IMR-90 (cell line): ENCODE measurements around the gene VIPR2. TPM values are rescaled to one million over a fixed set of nuclear protein-coding genes. Genes with fewer than 3 reads are reported as not detected.

Experiments used
- ATAC-seq: fragments of 200-7000 bp; cut with Tn5 transposase; 2 replicates; pipeline ENCODE4 v1.9.1; 2020; ENCODE audit warnings: low read depth, mild to moderate bottlenecking, moderate library complexity
- BruUV-seq: library from RNA; stranded (reverse); fragments of 400-500 nt; replicated peaks from 2 replicates; lab custom pipeline; 2021; lab: Mats Ljungman, UMichigan
- CTCF ChIA-PET: fragments of 300-600 bp; formaldehyde crosslinking; extraction: SDS; loops from one replicate; lab custom pipeline; 2021; ENCODE audit warnings: antibody characterized with exemption; lab: Yijun Ruan, JAX
- POLR2A ChIA-PET: fragments of 300-600 bp; sonication (Branson Sonifier 250); formaldehyde crosslinking; loops from one replicate; lab custom pipeline; 2022; ENCODE audit warnings: antibody characterized with exemption; ENCODE audit not compliant: unreplicated experiment; lab: Charles Lee
- DNase-seq: peaks from one replicate; pipeline ENCODE4 v3.0.0; 2013
- H2AFZ ChIP-seq: replicated peaks from 2 replicates; pipeline ENCODE3; 2013; ENCODE audit warnings: low read length, mild to moderate bottlenecking; ENCODE audit not compliant: poor library complexity
- H2AK5ac ChIP-seq: 2 replicates; pipeline ENCODE4 v1.6.1; 2013; ENCODE audit warnings: low read depth, low read length, inconsistent platforms
- H2AK9ac ChIP-seq: replicated peaks from 2 replicates; pipeline ENCODE3; 2013; ENCODE audit warnings: mild to moderate bottlenecking, low read depth, low read length, moderate library complexity; ENCODE audit not compliant: poor library complexity
- H2BK120ac ChIP-seq: 2 replicates; pipeline ENCODE4 v1.6.1; 2013; ENCODE audit warnings: low read depth, low read length, inconsistent platforms
- H2BK15ac ChIP-seq: 3 replicates; pipeline ENCODE4 v1.6.1; 2013; ENCODE audit warnings: low read depth, low read length, inconsistent platforms
- H2BK20ac ChIP-seq: 2 replicates; pipeline ENCODE4 v1.6.1; 2013; ENCODE audit warnings: low read depth, mild to moderate bottlenecking, inconsistent platforms, low read length, moderate library complexity
- H2BK5ac ChIP-seq: 2 replicates; pipeline ENCODE4 v1.6.1; 2013; ENCODE audit warnings: mild to moderate bottlenecking, low read depth, low read length, inconsistent platforms; ENCODE audit not compliant: poor library complexity, severe bottlenecking
- H3K14ac ChIP-seq: replicated peaks from 2 replicates; pipeline ENCODE4 v1.6.1; 2013; ENCODE audit warnings: low read depth, low read length, inconsistent platforms
- H3K18ac ChIP-seq: 2 replicates; pipeline ENCODE4 v1.6.1; 2013; ENCODE audit warnings: low read depth, low read length, control low read depth
- H3K23ac ChIP-seq: 2 replicates; pipeline ENCODE4 v1.6.1; 2013; ENCODE audit warnings: low read depth, low read length, inconsistent platforms
- H3K27ac ChIP-seq: 2 replicates; pipeline ENCODE4 v1.5.1; 2013; ENCODE audit warnings: mild to moderate bottlenecking, control low read depth, low read length; ENCODE audit not compliant: insufficient read depth
- H3K27me3 ChIP-seq: 2 replicates; pipeline ENCODE4 v1.6.1; 2013; ENCODE audit warnings: low read length; ENCODE audit not compliant: control insufficient read depth, insufficient read depth
- H3K36me3 ChIP-seq: 2 replicates; pipeline ENCODE4 v1.6.1; 2013; ENCODE audit warnings: low read length, mixed read lengths; ENCODE audit not compliant: control insufficient read depth, insufficient read depth
- H3K4ac ChIP-seq: 2 replicates; pipeline ENCODE4 v1.6.1; 2013; ENCODE audit warnings: low read depth, low read length, inconsistent platforms
- H3K4me1 ChIP-seq: 2 replicates; pipeline ENCODE4 v1.6.1; 2013; ENCODE audit warnings: low read length, mixed read lengths; ENCODE audit not compliant: control insufficient read depth, insufficient read depth
- H3K4me2 ChIP-seq: 2 replicates; pipeline ENCODE4 v1.6.1; 2013; ENCODE audit warnings: low read depth, mild to moderate bottlenecking, control low read depth, low read length, moderate library complexity
- H3K4me3 ChIP-seq: 2 replicates; pipeline ENCODE4 v1.5.1; 2013; ENCODE audit warnings: low read depth, mild to moderate bottlenecking, control low read depth, low read length, moderate library complexity; ENCODE audit not compliant: insufficient read depth
- H3K56ac ChIP-seq: 2 replicates; pipeline ENCODE4 v1.6.1; 2013; ENCODE audit warnings: low read length, inconsistent platforms; ENCODE audit not compliant: insufficient read depth; ENCODE audit errors: extremely low read depth
- H3K79me1 ChIP-seq, 2 experiments: 2 replicates each; pipeline ENCODE4 v1.6.1; 2013; ENCODE audit warnings: low read length in 2 of 2, inconsistent platforms in 1 of 2, low read depth in 1 of 2
- H3K9ac ChIP-seq: 2 replicates; pipeline ENCODE4 v1.6.1; 2013; ENCODE audit warnings: low read depth, low read length, control low read depth
- H3K9me1 ChIP-seq: 2 replicates; pipeline ENCODE4 v1.6.1; 2013; ENCODE audit warnings: low read length, inconsistent platforms; ENCODE audit not compliant: insufficient read depth
- H3K9me3 ChIP-seq: 2 replicates; pipeline ENCODE4 v1.6.1; 2013; ENCODE audit warnings: low read length; ENCODE audit not compliant: control insufficient read depth, insufficient read depth
- H4K20me1 ChIP-seq: 2 replicates; pipeline ENCODE4 v1.6.1; 2013; ENCODE audit warnings: low read length, inconsistent platforms; ENCODE audit not compliant: insufficient read depth
- H4K5ac ChIP-seq: 2 replicates; pipeline ENCODE4 v1.6.1; 2013; ENCODE audit warnings: mild to moderate bottlenecking, low read depth, low read length, control low read depth
- H4K8ac ChIP-seq, 2 experiments: 2 replicates each; pipeline ENCODE4 v1.6.1; 2013; ENCODE audit warnings: low read depth in 2 of 2, low read length in 2 of 2, control low read depth in 1 of 2, inconsistent platforms in 1 of 2
- H4K91ac ChIP-seq: 2 replicates; pipeline ENCODE4 v1.6.1; 2013; ENCODE audit warnings: low read depth, low read length, inconsistent platforms; ENCODE audit not compliant: insufficient read depth
- BHLHE40 ChIP-seq: fragments of 150-350 bp; IDR thresholded peaks from 2 replicates; pipeline ENCODE4 v1.6.1; 2016; ENCODE audit warnings: mild to moderate bottlenecking, low read depth, low read length
- CEBPB ChIP-seq: IDR thresholded peaks from 2 replicates; pipeline ENCODE4 v1.6.1; 2012; ENCODE audit warnings: low read depth, low read length, improper control_type of control experiment
- CHD1 ChIP-seq: IDR thresholded peaks from 2 replicates; pipeline ENCODE4 v1.6.1; 2012; ENCODE audit warnings: low read depth, low read length, improper control_type of control experiment
- ELK1 ChIP-seq: fragments of 150-350 bp; IDR thresholded peaks from 2 replicates; pipeline ENCODE4 v1.6.1; 2016; ENCODE audit warnings: low read depth, mild to moderate bottlenecking, low read length, moderate library complexity, borderline replicate concordance
- FOS ChIP-seq: fragments of 150-350 bp; IDR thresholded peaks from 2 replicates; pipeline ENCODE4 v1.6.1; 2016; ENCODE audit warnings: low read depth, low read length
- MAZ ChIP-seq: IDR thresholded peaks from 2 replicates; pipeline ENCODE4 v1.6.1; 2012; ENCODE audit warnings: low read depth, mild to moderate bottlenecking, low read length, improper control_type of control experiment, moderate library complexity, borderline replicate concordance
- MXI1 ChIP-seq: IDR thresholded peaks from 2 replicates; pipeline ENCODE4 v1.6.1; 2012; ENCODE audit warnings: low read depth, mild to moderate bottlenecking, low read length, moderate library complexity, borderline replicate concordance
- NFE2L2 ChIP-seq: fragments of 150-350 bp; IDR thresholded peaks from 2 replicates; pipeline ENCODE4 v1.6.1; 2016; ENCODE audit warnings: low read depth, mild to moderate bottlenecking, low read length
- POLR2A ChIP-seq: IDR thresholded peaks from 2 replicates; pipeline ENCODE4 v1.6.1; 2012; ENCODE audit warnings: mild to moderate bottlenecking, low read depth, low read length
- RAD21 ChIP-seq: IDR thresholded peaks from 2 replicates; pipeline ENCODE4 v1.6.1; 2012; ENCODE audit warnings: low read length, improper control_type of control experiment
- RCOR1 ChIP-seq: IDR thresholded peaks from 2 replicates; pipeline ENCODE4 v1.6.1; 2012; ENCODE audit warnings: mild to moderate bottlenecking, low read length, improper control_type of control experiment; ENCODE audit not compliant: insufficient replicate concordance
- RFX5 ChIP-seq: IDR thresholded peaks from 2 replicates; pipeline ENCODE4 v1.8.0; 2012; ENCODE audit warnings: low read depth, mild to moderate bottlenecking, low read length, moderate library complexity
- SMC3 ChIP-seq: fragments of 150-350 bp; IDR thresholded peaks from 2 replicates; pipeline ENCODE4 v1.6.1; 2016; ENCODE audit warnings: low read depth, mild to moderate bottlenecking, antibody characterized with exemption, low read length, moderate library complexity
- WGBS, 2 experiments: methylation state at CpG; one replicate each; pipeline versions ENCODE4 v1.1.5 to v1.1.7; 2013; ENCODE audit warnings: missing lambda C conversion rate in 2 of 2; ENCODE audit not compliant: insufficient read length in 1 of 2; ENCODE audit errors: extremely low coverage in 2 of 2; 5-methylcytosine and 5-hydroxymethylcytosine counted together
- dilution Hi-C: fragments of 300-500 bp; cut with HindIII; formaldehyde crosslinking; loops from one replicate; pipeline ENCODE4 v1.14.3; 2018; ENCODE audit warnings: low sequenced_read_pairs; ENCODE audit not compliant: unreplicated experiment
- in situ Hi-C: fragments of 300-500 bp; cut with MboI; formaldehyde crosslinking; loops from 3 replicates; pipeline ENCODE4 v1.14.3; 2019; ENCODE audit warnings: low sequenced_read_pairs, inconsistent platforms, mixed read lengths
- intact Hi-C: fragments of 100-400 bp; cut with micrococcal nuclease; formaldehyde crosslinking; loops from 2 replicates; pipeline ENCODE4 v1.10.0; 2022
- polyA plus RNA-seq, 3 experiments: library from polyadenylated mRNA; depleted of rRNA; stranded (reverse); fragments of >200 nt; gene quantifications; 2 replicates each; pipeline ENCODE4 v1.2.3, GENCODE V29; 2012; ENCODE audit warnings: low replicate concordance in 1 of 3
- total RNA-seq: library from RNA; depleted of rRNA; stranded (reverse); fragments of >200 nt; gene quantifications from 2 replicates; pipeline ENCODE4 v1.2.3, GENCODE V29; 2012
- TF ChIP-seq, protein P1 (sequence below): fragments of 150-350 bp; IDR thresholded peaks from 2 replicates; pipeline ENCODE4 v1.6.1; 2017; ENCODE audit warnings: mild to moderate bottlenecking, antibody characterized with exemption, low read length, low read depth
- TF ChIP-seq, protein P2 (sequence below): conservative IDR thresholded peaks from 2 replicates; pipeline ENCODE4 v1.5.1; 2012; ENCODE audit warnings: mild to moderate bottlenecking, low read depth, low read length, improper control_type of control experiment

Gene VIPR2
- total and polyA plus RNA-seq, 2 of the 4 experiments (the other 2 are of a cell fraction), result not detected

- POLR2A ChIA-PET, result interaction anchor here (0.7 kb wide), 1 partner anchor 17 kb away, joined by 6 read pairs; no protein-coding TSS in a partner anchor
- intact Hi-C loops, result no loop called here
Measured at GRCh38 chr7:159141167-159141566, 3.5 kb downstream of the VIPR2 start.

More at GRCh38 chr7:159141167-159141566, 3.5 kb downstream of the VIPR2 start:
- Histone ChIP-seq H4K20me1 (no peaks in the 10 kb centered on the region), H3K4me2 (no peak overlapping the region), H3K27ac (no peak overlapping the region), H3K9ac (no peak overlapping the region), H3K23ac (no peak overlapping the region), H4K5ac (no peak overlapping the region), H3K4ac (no peak overlapping the region), H3K9me1 (no peaks in the 10 kb centered on the region), H3K9me3 (peaks cover 12% of the 10 kb centered on the region), H3K79me1 (no peaks in the 10 kb centered on the region), H3K36me3 (no peaks in the 10 kb centered on the region), H2BK20ac (no peak overlapping the region), H4K8ac (no peak overlapping the region), H2BK120ac (no peak overlapping the region), H2AK9ac (no peak overlapping the region), H4K91ac (no peak overlapping the region), H3K4me3 (no peak overlapping the region), H3K27me3 (peaks cover 5% of the 10 kb centered on the region; the same call in 1 of the 2 replicates), H2AK5ac (no peak overlapping the region), H3K56ac (no peak overlapping the region), H2BK5ac (no peak overlapping the region), H2BK15ac (no peak overlapping the region), H3K18ac (no peak overlapping the region), H2AFZ (no peak overlapping the region), H3K4me1 (no peaks in the 10 kb centered on the region), H3K14ac (no peak overlapping the region)
- TF ChIP-seq, protein P1, sequence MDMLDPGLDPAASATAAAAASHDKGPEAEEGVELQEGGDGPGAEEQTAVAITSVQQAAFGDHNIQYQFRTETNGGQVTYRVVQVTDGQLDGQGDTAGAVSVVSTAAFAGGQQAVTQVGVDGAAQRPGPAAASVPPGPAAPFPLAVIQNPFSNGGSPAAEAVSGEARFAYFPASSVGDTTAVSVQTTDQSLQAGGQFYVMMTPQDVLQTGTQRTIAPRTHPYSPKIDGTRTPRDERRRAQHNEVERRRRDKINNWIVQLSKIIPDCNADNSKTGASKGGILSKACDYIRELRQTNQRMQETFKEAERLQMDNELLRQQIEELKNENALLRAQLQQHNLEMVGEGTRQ, result no peak
- TF ChIP-seq, protein P2, sequence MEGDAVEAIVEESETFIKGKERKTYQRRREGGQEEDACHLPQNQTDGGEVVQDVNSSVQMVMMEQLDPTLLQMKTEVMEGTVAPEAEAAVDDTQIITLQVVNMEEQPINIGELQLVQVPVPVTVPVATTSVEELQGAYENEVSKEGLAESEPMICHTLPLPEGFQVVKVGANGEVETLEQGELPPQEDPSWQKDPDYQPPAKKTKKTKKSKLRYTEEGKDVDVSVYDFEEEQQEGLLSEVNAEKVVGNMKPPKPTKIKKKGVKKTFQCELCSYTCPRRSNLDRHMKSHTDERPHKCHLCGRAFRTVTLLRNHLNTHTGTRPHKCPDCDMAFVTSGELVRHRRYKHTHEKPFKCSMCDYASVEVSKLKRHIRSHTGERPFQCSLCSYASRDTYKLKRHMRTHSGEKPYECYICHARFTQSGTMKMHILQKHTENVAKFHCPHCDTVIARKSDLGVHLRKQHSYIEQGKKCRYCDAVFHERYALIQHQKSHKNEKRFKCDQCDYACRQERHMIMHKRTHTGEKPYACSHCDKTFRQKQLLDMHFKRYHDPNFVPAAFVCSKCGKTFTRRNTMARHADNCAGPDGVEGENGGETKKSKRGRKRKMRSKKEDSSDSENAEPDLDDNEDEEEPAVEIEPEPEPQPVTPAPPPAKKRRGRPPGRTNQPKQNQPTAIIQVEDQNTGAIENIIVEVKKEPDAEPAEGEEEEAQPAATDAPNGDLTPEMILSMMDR, result no peak
- TF ChIP-seq FOS (no peak), CHD1 (no peak), ELK1 (no peak), CEBPB (no peak), MXI1 (no peak), MAZ (no peak), NFE2L2 (no peak), BHLHE40 (no peak), RCOR1 (no peak), RAD21 (no peak), POLR2A (no peak), RFX5 (no peak), SMC3 (no peak)
- DNase-seq (no peak), ATAC-seq (no peak)
- 80% methylated on average over 3 of the region's 14 CpGs; no CpG with 5 or more reads in 1 of the 2 experiments for WGBS, 2 experiments
- BruUV-seq, result no TSS peak
- in situ Hi-C loops (no loop called here), dilution Hi-C loops (no loop called here)
- CTCF ChIA-PET, result no interaction called here
